Neural cell (in vitro differentiated cells): ENCODE data around the gene MIPOL1. TPM values are rescaled to one million over a fixed set of nuclear protein-coding genes. Genes with fewer than 3 reads are reported as not detected.
A peak's percentile ranks its signal among the peaks of the same experiment; 100 is the strongest.

Source experiments
- H2AFZ ChIP-seq: fragments of 200-600, 300-800 bp; sonication (generic), shearing (Covaris generic); 2 replicates; pipeline ENCODE4 v1.6.0; 2014; ENCODE audit warnings: low read depth, mild to moderate bottlenecking, antibody characterized with exemption, low read length, moderate library complexity
- H3F3A ChIP-seq: fragments of 200-600 bp; shearing (Covaris generic); 2 replicates; pipeline ENCODE4 v1.6.1; 2016; ENCODE audit warnings: mild to moderate bottlenecking, moderate library complexity, mixed read lengths, antibody characterized with exemption, low read length; ENCODE audit not compliant: insufficient read depth, poor library complexity, severe bottlenecking
- H3K27ac ChIP-seq: fragments of 200-600, 300-800 bp; sonication (generic), shearing (Covaris generic); 2 replicates; pipeline ENCODE4 v1.5.1; 2014; ENCODE audit warnings: mild to moderate bottlenecking, low read length, moderate library complexity
- H3K27me3 ChIP-seq: fragments of 300-800, 200-600 bp; sonication (generic), shearing (Covaris generic); 2 replicates; pipeline ENCODE4 v1.6.0; 2014; ENCODE audit warnings: mild to moderate bottlenecking, low read depth, low read length, moderate library complexity; ENCODE audit not compliant: insufficient read depth
- H3K36me3 ChIP-seq: fragments of 300-800, 200-600 bp; sonication (generic), shearing (Covaris generic); 2 replicates; pipeline ENCODE4 v1.5.1; 2014; ENCODE audit warnings: mild to moderate bottlenecking, antibody characterized with exemption, low read length, moderate library complexity; ENCODE audit not compliant: insufficient read depth
- H3K4me2 ChIP-seq: fragments of 300-800, 200-600 bp; sonication (generic), shearing (Covaris generic); 2 replicates; pipeline ENCODE4 v1.6.0; 2014; ENCODE audit warnings: mild to moderate bottlenecking, low read length
- H3K4me3 ChIP-seq: fragments of 300-800, 200-600 bp; sonication (generic), shearing (Covaris generic); 2 replicates; pipeline ENCODE4 v1.5.1; 2014; ENCODE audit warnings: mild to moderate bottlenecking, low read length, moderate library complexity
- H3K79me2 ChIP-seq: fragments of 200-600 bp; shearing (Covaris generic); replicated peaks from 2 replicates; pipeline ENCODE4 v1.6.0; 2014; ENCODE audit warnings: mild to moderate bottlenecking, low read length, moderate library complexity; ENCODE audit not compliant: insufficient read depth
- H3K9ac ChIP-seq: fragments of 300-800, 200-600 bp; sonication (generic), shearing (Covaris generic); 2 replicates; pipeline ENCODE4 v1.6.1; 2016; ENCODE audit warnings: mild to moderate bottlenecking, low read length, mixed read lengths
- H3K9me2 ChIP-seq: fragments of 200-600 bp; shearing (Covaris generic); 2 replicates; pipeline ENCODE4 v1.6.1; 2016; ENCODE audit warnings: mild to moderate bottlenecking, low read length, mixed read lengths; ENCODE audit not compliant: insufficient read depth
- H3K9me3 ChIP-seq: fragments of 200-600, 300-800 bp; sonication (generic), shearing (Covaris generic); 2 replicates; pipeline ENCODE4 v1.6.1; 2016; ENCODE audit warnings: mild to moderate bottlenecking, mixed run types, low read length, moderate library complexity, mixed read lengths
- H4K20me1 ChIP-seq: fragments of 200-600 bp; shearing (Covaris generic); 2 replicates; pipeline ENCODE4 v1.6.1; 2016; ENCODE audit warnings: mild to moderate bottlenecking, mixed run types; ENCODE audit not compliant: insufficient read depth
- EP300 ChIP-seq: fragments of 450-650 bp; conservative IDR thresholded peaks from 2 replicates; pipeline ENCODE4 v1.6.1; 2014; ENCODE audit warnings: antibody characterized with exemption, mild to moderate bottlenecking, moderate library complexity; ENCODE audit not compliant: poor library complexity, severe bottlenecking
- EZH2 ChIP-seq: fragments of 200-600, 300-800 bp; shearing (Covaris generic), sonication (generic); IDR thresholded peaks from 2 replicates; pipeline ENCODE4 v1.6.1; 2014; ENCODE audit warnings: antibody characterized with exemption, low read length, borderline replicate concordance, mild to moderate bottlenecking; ENCODE audit not compliant: insufficient read depth, poor library complexity, severe bottlenecking
- MXI1 ChIP-seq: fragments of 450-650 bp; conservative IDR thresholded peaks from 2 replicates; pipeline ENCODE4 v1.6.1; 2014; ENCODE audit warnings: antibody characterized with exemption, mild to moderate bottlenecking; ENCODE audit not compliant: poor library complexity, severe bottlenecking
- POLR2AphosphoS5 ChIP-seq: IDR thresholded peaks from 2 replicates; pipeline ENCODE4 v1.6.1; 2012
- RAD21 ChIP-seq: fragments of 450-650 bp; conservative IDR thresholded peaks from 2 replicates; pipeline ENCODE4 v1.6.1; 2014; ENCODE audit warnings: antibody characterized with exemption, mild to moderate bottlenecking, moderate library complexity
- SMC3 ChIP-seq: fragments of 450-650 bp; conservative IDR thresholded peaks from 2 replicates; pipeline ENCODE4 v1.6.1; 2014; ENCODE audit warnings: antibody characterized with exemption, mild to moderate bottlenecking, moderate library complexity; ENCODE audit not compliant: poor library complexity
- TAF1 ChIP-seq: IDR thresholded peaks from 2 replicates; pipeline ENCODE4 v1.6.1; 2012; ENCODE audit warnings: low read depth
- polyA plus RNA-seq: library from polyadenylated mRNA; depleted of rRNA; stranded (reverse); fragments of >200 nt; gene quantifications from 2 replicates; pipeline ENCODE4 v1.2.3, GENCODE V29; 2014
- TF ChIP-seq, protein P1 (sequence below): fragments of 450-650 bp; IDR thresholded peaks from 2 replicates; pipeline ENCODE4 v1.5.1; 2014; ENCODE audit warnings: antibody characterized with exemption, mild to moderate bottlenecking, moderate library complexity; ENCODE audit not compliant: poor library complexity, severe bottlenecking
- TF ChIP-seq, protein P2 (sequence below): IDR thresholded peaks from 2 replicates; pipeline ENCODE4 v1.6.1; 2012; ENCODE audit warnings: borderline replicate concordance

The MIPOL1 gene
- polyA plus RNA-seq, 1 donor from 2014 or later, result 1.3 TPM

DNA sequence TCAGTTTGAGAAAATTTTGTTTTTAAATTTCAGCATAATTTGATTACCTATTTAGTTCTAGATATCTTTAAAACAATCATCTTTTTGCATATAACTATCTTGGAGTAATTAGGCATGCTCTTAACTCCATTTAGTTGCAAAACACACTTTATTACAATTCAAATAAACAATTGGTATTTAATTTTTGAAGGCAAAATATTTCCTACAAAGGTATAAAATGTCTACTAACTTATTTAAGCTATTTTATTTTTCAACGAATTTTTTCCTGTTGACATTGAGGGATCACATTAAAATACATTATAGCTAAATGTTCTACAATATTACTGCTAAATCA, 389.0 kb downstream of the MIPOL1 start:
- TF ChIP-seq MXI1, result no peak
- TF ChIP-seq POLR2AphosphoS5, result no peak
- TF ChIP-seq, protein P1, sequence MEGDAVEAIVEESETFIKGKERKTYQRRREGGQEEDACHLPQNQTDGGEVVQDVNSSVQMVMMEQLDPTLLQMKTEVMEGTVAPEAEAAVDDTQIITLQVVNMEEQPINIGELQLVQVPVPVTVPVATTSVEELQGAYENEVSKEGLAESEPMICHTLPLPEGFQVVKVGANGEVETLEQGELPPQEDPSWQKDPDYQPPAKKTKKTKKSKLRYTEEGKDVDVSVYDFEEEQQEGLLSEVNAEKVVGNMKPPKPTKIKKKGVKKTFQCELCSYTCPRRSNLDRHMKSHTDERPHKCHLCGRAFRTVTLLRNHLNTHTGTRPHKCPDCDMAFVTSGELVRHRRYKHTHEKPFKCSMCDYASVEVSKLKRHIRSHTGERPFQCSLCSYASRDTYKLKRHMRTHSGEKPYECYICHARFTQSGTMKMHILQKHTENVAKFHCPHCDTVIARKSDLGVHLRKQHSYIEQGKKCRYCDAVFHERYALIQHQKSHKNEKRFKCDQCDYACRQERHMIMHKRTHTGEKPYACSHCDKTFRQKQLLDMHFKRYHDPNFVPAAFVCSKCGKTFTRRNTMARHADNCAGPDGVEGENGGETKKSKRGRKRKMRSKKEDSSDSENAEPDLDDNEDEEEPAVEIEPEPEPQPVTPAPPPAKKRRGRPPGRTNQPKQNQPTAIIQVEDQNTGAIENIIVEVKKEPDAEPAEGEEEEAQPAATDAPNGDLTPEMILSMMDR, result no peak
- no peak for TF ChIP-seq TAF1
- TF ChIP-seq, protein P2, sequence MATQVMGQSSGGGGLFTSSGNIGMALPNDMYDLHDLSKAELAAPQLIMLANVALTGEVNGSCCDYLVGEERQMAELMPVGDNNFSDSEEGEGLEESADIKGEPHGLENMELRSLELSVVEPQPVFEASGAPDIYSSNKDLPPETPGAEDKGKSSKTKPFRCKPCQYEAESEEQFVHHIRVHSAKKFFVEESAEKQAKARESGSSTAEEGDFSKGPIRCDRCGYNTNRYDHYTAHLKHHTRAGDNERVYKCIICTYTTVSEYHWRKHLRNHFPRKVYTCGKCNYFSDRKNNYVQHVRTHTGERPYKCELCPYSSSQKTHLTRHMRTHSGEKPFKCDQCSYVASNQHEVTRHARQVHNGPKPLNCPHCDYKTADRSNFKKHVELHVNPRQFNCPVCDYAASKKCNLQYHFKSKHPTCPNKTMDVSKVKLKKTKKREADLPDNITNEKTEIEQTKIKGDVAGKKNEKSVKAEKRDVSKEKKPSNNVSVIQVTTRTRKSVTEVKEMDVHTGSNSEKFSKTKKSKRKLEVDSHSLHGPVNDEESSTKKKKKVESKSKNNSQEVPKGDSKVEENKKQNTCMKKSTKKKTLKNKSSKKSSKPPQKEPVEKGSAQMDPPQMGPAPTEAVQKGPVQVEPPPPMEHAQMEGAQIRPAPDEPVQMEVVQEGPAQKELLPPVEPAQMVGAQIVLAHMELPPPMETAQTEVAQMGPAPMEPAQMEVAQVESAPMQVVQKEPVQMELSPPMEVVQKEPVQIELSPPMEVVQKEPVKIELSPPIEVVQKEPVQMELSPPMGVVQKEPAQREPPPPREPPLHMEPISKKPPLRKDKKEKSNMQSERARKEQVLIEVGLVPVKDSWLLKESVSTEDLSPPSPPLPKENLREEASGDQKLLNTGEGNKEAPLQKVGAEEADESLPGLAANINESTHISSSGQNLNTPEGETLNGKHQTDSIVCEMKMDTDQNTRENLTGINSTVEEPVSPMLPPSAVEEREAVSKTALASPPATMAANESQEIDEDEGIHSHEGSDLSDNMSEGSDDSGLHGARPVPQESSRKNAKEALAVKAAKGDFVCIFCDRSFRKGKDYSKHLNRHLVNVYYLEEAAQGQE, result no peak
- TF ChIP-seq EP300, result no peak
- TF ChIP-seq RAD21, result no peak
- TF ChIP-seq EZH2, result no peak
- TF ChIP-seq SMC3, result no peak
- no peaks in the 10 kb centered on the region for H3K79me2 ChIP-seq
- no peaks in the 10 kb centered on the region for H3K36me3 ChIP-seq
- H3F3A ChIP-seq, result no peaks in the 10 kb centered on the region
- no peak overlapping the region for H3K4me2 ChIP-seq
- H3K27ac ChIP-seq, result no peak overlapping the region
- no peaks in the 10 kb centered on the region for H3K9me2 ChIP-seq
- H2AFZ ChIP-seq, result no peak overlapping the region
- no peak overlapping the region for H3K9ac ChIP-seq
- H3K27me3 ChIP-seq, result peaks cover 100% of the 10 kb centered on the region
- H3K9me3 ChIP-seq, result no peaks in the 10 kb centered on the region
- H4K20me1 ChIP-seq, result no peaks in the 10 kb centered on the region
- H3K4me3 ChIP-seq, result no peak overlapping the region

DNA sequence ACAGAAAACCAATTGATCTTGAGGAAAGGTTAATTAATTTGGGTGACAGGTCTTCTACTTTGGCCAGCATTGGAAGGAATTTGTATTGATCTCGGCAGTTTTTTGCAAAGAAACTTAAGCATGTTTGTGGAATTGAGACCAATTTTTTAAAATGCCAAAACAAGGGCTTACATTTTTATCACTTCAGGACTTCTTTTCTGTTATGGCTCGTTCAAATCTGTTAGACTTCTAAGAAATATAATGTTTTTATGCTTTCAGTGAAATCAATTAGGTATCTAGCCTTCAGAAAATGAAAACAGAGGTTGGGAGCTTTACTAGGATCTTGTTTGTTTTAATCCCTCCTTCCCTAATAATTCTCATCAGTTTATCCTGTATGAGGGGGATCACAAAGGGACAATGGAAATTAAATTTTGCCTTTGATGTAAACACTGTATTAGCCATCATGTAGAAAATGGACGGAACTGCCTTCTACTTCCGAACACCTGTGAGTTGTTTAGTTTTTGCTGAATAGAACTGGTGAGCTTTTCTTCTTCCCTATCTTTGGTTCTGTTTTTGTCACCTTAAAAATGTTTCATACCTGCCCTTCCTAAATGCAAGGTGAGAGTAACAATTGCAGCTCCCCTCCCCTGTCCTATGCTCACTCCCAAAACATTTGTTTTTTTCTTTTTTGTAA, 389.5 kb downstream of the MIPOL1 start:
- Histone ChIP-seq H3K9ac (no peak overlapping the region), H3F3A (no peaks in the 10 kb centered on the region), H4K20me1 (no peaks in the 10 kb centered on the region), H3K4me3 (no peak overlapping the region), H3K9me2 (no peaks in the 10 kb centered on the region), H3K9me3 (no peaks in the 10 kb centered on the region), H3K4me2 (no peak overlapping the region), H3K79me2 (no peaks in the 10 kb centered on the region), H2AFZ (no peak overlapping the region), H3K36me3 (no peaks in the 10 kb centered on the region), H3K27me3 (peaks cover 100% of the 10 kb centered on the region), H3K27ac (no peak overlapping the region)
- peak; percentile 54 for TF ChIP-seq POLR2AphosphoS5
- TF ChIP-seq, protein P2, result no peak
